Right atrium auricular region (tissue), 2 donors: ENCODE results near the gene AKR1E2. TPM values are rescaled to one million over a fixed set of nuclear protein-coding genes. Genes with fewer than 3 reads are reported as not detected.

Experiments used
- DNase-seq: peaks from one replicate; pipeline ENCODE4 v3.0.0-alpha.2; 2019; ENCODE audit warnings: low spot score
- H3K27ac ChIP-seq, 2 donors: fragments of 200-600 bp; sonication (generic); 1 replicate in 1 of 2; 2 replicates in 1 of 2; pipeline ENCODE4 v1.5.1; 2016 to 2019
- H3K27me3 ChIP-seq, 2 donors: fragments of 200-600 bp; sonication (generic); one replicate each; pipeline versions ENCODE4 v1.5.1 to v1.6.0; 2017 to 2019
- H3K36me3 ChIP-seq: fragments of 200-600 bp; sonication (generic); one replicate; pipeline ENCODE4 v1.5.1; 2016
- H3K4me1 ChIP-seq, 2 donors: fragments of 200-600 bp; sonication (generic); one replicate each; pipeline versions ENCODE4 v1.5.1 to v1.6.0; 2017 to 2019
- H3K4me3 ChIP-seq, 2 donors: fragments of 200-600 bp; sonication (generic); 1 replicate in 1 of 2; 2 replicates in 1 of 2; pipeline ENCODE4 v1.5.1; 2017 to 2019; ENCODE audit warnings: mild to moderate bottlenecking in 1 of 2, moderate library complexity in 1 of 2
- H3K9me3 ChIP-seq, 2 donors: fragments of 200-600 bp; sonication (generic); one replicate each; pipeline ENCODE4 v1.5.1; 2019
- CTCF ChIP-seq, 2 donors: fragments of 200-600 bp; sonication (generic); IDR thresholded peaks; one replicate each; pipeline ENCODE4 v1.5.1; 2019; ENCODE audit warnings: antibody characterized with exemption in 2 of 2
- total RNA-seq, 2 donors: library from RNA; depleted of rRNA; stranded (reverse); fragments of >200 nt; gene quantifications; one replicate each; pipeline ENCODE4 v1.1.0, GENCODE V29; 2016

The AKR1E2 gene
- total RNA-seq, 2 donors from 2014 or later, result 3.2 to 9.7 TPM

GRCh38 chr10:4822208-4822607, 3.8 kb upstream of the AKR1E2 start:
- H3K4me3 ChIP-seq, result no peak overlapping the region
- H3K36me3 ChIP-seq, result no peaks in the 10 kb centered on the region
- H3K27me3 ChIP-seq, result no peaks in the 10 kb centered on the region
- H3K27ac ChIP-seq, result peak overlapping the region in 1 of 2 donors; percentile 67
- H3K4me1 ChIP-seq, result peaks cover 0 to 17% of the 10 kb centered on the region in 2 donors
- no peak for DNase-seq
- TF ChIP-seq CTCF (IDR thresholded peaks at IDR 0.05), result no peak
- no peaks in the 10 kb centered on the region for H3K9me3 ChIP-seq

- Histone ChIP-seq H3K4me3 (no peak overlapping the region), H3K4me1 (peaks cover 0 to 18% of the 10 kb centered on the region in 2 donors), H3K27ac (no peak overlapping the region), H3K36me3 (no peaks in the 10 kb centered on the region), H3K9me3 (no peaks in the 10 kb centered on the region), H3K27me3 (no peaks in the 10 kb centered on the region)
- no peak for DNase-seq
- TF ChIP-seq CTCF (IDR thresholded peaks at IDR 0.05), result no peak
These were observed 1.2 kb upstream of the AKR1E2 start for GRCh38 chr10:4824791-4825310.

- Histone ChIP-seq H3K36me3 (no peaks in the 10 kb centered on the region), H3K4me3 (peak overlapping the region; percentile 54 to 68), H3K9me3 (no peaks in the 10 kb centered on the region), H3K27ac (peak overlapping the region; percentile 94 to 98), H3K27me3 (no peaks in the 10 kb centered on the region), H3K4me1 (peaks cover 0 to 18% of the 10 kb centered on the region in 2 donors)
- TF ChIP-seq CTCF (IDR thresholded peaks at IDR 0.05), result no peak
- no peak for DNase-seq
These were observed 545 bp upstream of the AKR1E2 start for GRCh38 chr10:4825456-4825867.

- H3K27ac ChIP-seq, result peak overlapping the region; percentile 94 to 98
- H3K36me3 ChIP-seq, result no peaks in the 10 kb centered on the region
- TF ChIP-seq CTCF (IDR thresholded peaks at IDR 0.05), result no peak
- H3K4me1 ChIP-seq, result peaks cover 0 to 18% of the 10 kb centered on the region in 2 donors
- H3K9me3 ChIP-seq, result no peaks in the 10 kb centered on the region
- H3K27me3 ChIP-seq, result no peaks in the 10 kb centered on the region
- H3K4me3 ChIP-seq, result peak overlapping the region; percentile 54 to 68
- DNase-seq, result no peak
These were observed 851 bp downstream of the AKR1E2 start for GRCh38 chr10:4826792-4827324.

- no peaks in the 10 kb centered on the region for H3K36me3 ChIP-seq
These were observed 2.0 kb downstream of the AKR1E2 start for GRCh38 chr10:4828005-4828404.

More at GRCh38 chr10:4828005-4828404, 2.0 kb downstream of the AKR1E2 start:
- Histone ChIP-seq H3K27ac (no peak overlapping the region), H3K4me3 (no peak overlapping the region), H3K27me3 (no peaks in the 10 kb centered on the region), H3K9me3 (no peaks in the 10 kb centered on the region), H3K4me1 (peaks cover 0 to 18% of the 10 kb centered on the region in 2 donors)
- DNase-seq, result no peak
- TF ChIP-seq CTCF (IDR thresholded peaks at IDR 0.05), result no peak
